Forelimb muscle (tissue), 1 donor: Measurements from ENCODE around the gene QRFP. TPM values are rescaled to one million over a fixed set of nuclear protein-coding genes. Genes with fewer than 3 reads are reported as not detected.
"Not testable (repeated sequence)": the region's sequence is repeated elsewhere in the genome, so short reads cannot be mapped to it uniquely, and the experiment has no call there.

Experiments
- DNase-seq: peaks from one replicate; pipeline ENCODE4 v3.0.0-alpha.2; 2013; ENCODE audit warnings: low read depth
- polyA plus RNA-seq: library from polyadenylated mRNA; unstranded; fragments of 120-200 nt; gene quantifications from one replicate; pipeline ENCODE4 v1.2.1, GENCODE V29; 2013; ENCODE audit not compliant: insufficient read length

Gene QRFP
- polyA plus RNA-seq, 1 donor: 0.33 TPM

DNA sequence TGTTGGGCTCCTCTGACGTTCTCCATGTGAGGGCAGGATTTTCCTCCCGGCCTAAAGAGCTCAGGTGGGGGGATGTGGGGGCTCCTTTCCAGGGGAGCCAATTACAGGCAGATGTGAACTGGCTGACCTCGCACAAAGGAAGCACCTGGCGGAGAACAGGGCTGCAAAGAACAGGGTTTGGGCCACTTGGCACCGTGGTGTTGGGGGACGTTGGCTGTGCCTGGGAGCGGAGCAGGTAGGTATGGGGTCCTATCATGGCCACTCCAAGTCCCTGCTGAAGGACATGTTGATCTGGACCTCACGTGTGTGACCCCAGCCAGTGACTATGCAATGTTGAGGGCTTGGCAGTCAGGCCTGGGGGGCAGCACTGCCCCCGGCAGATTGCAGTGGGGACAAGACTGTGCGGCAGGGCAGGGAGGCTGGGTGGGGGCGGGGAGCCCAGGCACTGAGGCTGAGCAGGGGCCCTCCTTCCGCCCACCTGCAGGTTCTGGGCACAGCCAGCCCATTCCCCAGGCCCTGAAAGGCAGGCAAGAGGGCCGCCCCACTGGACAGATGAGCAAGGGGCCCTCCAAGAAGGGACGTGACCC lies 23.0 kb upstream of the QRFP start:
- no peak for DNase-seq

DNA sequence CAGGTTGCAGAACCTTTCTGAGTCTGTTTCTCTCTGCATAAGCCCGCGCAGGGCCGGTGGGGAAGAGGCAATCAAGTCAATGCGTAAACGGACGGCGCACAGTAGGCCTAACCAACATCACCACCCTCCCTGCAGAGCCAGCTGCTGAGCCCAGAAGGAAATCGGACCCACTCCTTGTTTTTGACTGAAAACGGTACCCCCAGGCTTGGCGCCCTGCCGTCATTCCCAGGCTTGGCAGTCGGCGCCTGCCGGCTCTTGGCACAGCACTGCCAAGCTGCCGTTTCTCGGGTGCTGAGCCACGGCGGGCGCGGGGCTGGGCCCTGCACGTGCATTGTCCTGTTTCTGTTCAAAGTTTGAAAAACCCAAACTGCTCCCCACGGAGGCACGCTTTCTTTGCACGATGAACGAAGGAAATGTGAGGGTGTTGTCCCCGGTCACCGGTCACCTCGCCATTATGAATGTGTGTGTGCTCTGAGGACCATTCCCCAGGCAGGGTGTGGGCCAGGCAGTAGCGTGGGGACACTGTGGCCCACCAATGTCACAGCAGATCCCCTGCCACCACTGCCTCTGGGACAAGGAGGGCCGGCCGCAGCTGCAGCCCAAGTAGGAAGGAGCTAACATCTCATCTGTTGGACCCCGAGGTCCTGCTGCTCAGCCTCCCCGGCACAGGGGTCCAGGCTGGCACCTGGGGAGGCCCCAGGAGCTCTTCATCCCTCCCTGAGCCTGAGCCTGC lies 22.4 kb upstream of the QRFP start:
- no peak for DNase-seq

DNA sequence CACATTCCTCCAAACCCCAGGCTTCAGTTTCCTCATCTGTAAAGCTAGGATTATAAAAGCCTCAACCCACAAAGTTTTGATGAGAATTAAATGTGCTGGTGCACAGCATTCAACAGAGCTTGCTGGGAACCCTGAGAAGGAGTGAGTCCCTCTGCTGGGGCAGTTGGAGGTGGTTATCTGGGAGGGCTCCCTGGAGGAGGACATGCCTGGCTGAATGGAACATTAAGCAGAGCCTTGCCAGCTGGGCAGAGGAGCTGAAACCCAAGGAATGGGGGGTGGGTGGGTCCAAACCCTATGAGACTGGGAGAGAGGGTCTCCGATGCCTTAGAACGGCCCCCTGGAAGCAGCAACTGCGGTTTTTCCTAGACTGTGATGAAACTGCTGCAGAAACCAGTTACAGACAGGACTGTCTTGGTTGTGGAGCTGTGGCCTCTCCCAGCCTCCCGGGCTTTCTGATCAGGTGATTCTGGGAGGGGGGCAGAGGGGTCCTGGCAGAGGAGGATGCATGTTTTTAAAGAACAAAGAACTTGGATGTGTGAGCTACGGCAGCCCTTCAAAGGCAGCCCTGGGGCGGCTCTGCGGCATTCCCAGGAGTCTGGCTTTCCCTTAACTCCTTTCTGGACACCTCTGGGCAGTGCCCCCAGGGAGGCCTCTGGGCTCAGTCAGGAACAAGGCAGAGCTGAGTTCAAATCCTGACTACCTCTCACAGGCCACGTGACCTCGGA lies 21.7 kb upstream of the QRFP start:
- DNase-seq: no peak

DNA sequence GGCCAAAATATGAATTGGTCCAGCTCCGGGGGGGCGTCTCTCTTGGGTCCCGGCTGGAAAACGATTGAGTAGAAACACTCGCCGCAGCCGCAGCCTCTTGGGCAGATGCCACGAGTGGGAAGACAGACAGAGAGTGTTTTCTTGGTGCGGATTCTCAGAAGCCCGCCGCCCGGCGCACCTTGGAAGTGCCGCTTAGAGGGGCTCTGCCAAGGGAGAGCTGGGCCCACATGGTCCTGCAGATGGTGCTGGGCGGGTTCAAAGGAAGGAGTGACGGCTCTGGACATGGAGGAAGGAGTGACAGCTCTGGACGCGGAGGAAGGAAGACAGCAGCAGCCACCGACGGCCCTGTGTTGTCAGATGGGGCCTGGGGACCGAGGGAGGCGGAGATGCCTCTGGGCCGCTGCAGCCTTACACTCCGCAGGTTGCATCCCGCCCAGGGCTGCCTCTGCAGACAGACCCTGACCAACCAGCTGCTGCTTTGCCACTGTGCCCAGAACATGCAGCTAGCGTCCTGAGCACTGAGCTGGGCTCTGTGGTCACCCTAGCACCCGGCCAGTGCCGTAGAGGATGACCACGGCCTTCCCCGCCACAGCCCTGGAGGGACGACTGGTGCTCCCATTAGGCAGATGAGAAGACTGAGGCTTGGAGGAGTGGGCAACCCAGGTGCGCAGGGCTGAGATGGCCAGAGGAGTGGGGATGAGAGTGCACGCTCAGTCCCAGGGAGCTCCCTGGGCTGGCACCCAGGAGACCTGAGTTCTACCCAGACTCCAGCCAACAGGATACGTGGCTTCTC lies 20.8 kb upstream of the QRFP start:
- no peak for DNase-seq

DNA sequence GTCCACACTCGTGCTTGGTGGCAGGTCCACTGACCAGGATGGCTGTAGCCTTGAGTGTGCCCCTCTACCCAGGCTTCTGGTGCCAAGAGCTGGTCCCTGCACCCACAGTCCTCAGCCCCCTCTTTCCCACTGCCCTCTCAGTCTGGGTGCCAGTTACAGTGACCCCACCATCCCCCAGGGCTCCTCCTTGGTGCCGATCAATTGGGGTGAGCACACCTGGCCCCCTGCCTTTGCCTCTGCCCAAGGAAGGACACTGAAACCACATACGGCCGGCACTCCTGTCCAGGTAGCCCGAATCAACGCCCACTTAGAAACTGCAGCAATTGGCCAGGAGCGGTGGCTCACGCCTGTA lies 18.5 kb upstream of the QRFP start:
- DNase-seq: no peak

DNA sequence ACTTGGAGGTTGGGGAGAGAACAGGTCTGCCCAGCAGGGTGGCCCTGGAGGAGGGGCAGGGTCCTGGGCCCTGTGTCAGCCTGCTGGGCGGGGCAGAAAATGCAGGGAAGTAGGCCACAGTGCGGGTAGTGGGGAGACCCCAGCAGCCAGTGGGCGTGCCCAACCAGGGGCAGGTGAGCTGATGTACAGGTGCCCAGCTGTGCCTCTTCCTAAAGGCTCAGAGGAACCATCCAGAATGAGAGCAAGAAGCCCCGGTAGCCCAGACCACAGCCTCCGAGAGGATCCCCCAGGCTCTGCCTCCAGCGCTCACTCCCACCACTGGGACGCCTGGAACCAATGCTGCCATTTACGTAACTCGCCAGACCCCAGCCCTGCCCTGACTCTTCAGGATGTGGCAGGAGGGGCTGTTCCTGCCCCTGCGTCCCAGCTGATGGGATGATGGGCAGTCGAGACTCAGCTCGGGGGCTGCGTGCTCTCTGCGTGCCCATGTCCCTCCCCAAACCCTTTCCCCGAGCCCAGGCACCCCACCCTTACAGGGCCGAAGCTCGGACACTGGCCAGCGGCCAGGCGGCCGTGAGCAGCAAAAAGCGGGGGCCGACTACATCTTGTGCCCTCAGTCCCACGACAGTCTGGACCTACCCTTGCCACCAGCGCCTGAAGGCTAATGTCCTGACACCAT lies 17.9 kb upstream of the QRFP start:
- no peak for DNase-seq

DNA sequence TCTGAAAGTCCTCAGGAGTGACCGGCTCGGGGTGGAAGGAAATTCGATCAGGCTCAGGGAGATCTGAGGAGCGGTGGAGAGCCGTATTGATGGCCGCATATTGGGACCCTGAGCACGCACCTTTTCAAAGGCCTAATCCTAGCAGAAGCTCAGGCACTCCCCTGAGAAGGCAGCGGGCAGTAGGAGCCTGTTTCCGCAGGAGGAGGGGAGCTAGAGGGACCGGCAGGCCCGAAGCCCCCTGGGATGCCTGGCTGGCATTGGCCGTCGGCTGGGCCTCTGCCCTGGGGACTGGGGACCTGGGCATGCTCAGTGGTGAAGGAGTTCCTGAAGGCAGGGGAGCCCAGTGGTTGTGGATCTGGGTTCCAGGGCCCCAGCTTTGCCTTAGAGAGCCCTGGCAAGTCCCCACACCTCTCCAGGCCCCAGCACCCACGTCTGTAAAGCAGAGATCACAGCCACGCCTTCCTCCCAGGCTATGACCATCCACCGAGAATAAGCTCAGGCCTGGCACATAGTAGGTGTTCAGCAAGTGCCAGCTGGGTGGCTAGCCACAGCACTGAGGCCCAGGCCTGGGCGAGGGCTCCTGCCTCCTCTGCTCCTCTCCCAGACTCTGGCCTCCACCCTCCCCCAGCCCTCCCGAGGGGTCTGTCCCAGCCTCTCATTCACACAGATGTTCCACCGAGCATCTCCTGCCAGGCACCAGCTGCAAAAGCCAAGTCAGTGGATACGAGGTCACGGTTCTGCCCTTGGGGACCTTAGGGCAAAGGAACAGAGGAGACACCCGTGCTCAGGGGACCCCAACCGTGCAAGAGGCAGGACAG lies 17.2 kb upstream of the QRFP start:
- DNase-seq: no peak

DNA sequence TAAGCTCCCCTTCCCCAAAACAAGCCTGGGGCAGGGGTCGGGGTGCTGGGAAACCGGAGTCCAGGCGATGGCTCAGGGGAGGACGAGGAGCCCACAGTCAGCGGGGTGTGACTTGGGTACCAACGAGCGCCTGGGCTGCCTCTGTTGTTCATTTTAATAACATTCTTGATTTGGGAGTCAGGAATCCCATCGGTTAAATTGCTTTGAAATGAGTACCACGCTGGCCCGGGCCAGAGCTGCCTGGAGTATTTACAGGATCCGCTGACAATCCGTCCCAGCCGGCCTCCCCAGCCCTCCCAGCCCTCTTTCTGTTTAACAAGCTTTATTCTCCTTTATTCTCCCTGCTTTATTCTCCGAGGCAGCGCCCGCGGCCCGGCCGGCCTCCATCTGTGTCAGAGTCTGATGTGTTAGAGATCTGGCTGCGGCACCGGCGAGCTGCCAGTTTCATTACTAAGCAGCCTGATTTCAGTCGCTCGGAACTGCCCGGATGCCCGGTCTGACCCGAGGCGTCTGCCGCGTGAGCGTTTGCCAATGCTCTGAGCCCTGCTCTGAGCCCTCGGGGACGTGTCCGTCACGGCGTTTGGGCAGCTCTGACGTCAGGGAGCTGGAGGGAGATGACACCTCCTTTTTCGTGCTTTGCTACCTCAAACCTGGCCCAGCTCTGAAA lies 16.5 kb upstream of the QRFP start:
- no peak for DNase-seq

DNA sequence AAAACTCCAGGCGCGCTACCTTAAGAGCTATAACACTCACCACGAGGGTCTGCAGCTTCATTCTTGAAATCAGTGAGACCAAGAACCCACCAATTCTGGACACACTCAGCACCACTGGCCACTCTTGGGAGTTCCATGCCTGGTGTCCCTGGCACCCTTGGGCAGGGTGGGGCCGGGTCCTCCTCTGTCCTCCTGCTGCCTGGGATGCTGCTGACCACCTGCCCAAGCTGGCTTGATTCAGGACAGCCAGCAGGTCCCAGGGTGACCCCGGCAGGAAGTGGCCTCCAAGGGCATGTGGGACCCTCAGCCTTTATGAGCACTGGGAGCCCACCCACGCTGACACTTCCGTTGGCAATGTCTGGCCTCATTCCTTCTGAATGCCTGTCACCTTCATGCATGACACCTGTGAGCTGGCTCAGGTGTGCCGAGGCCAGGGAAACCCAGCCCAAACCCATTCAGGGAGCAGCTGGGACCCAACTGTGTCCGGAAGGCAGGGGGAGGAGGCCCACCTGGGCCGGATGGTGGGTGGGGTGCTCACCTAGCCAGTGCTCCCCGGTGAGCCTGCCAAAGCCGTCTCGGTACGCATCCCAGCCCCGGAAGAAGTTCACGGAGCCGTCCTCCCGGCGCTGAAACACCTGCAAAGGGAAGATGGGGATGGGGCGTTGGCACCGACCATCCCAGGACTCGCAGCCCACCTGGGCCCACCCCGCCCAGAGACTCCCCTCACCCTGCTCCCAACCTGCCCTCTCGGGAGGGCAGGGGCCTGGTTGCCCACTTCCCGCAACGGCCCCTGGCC lies 14.8 kb upstream of the QRFP start:
- no peak for DNase-seq

DNA sequence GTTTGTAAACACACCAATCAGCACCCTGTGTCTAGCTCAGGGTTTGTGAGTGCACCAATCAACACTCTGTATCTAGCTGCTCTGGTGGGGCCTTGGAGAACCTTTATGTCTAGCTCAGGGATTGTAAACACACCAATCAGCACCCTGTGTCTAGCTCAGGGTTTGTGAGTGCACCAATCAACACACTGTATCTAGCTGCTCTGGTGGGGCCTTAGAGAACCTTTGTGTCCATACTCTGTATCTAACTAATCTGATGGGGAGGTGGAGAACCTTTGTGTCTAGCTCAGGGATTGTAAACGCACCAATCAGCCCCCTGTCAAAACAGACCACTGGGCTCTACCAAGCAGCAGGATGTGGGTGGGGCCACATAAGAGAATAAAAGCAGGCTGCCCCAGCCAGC lies 14.1 kb upstream of the QRFP start:
- DNase-seq: not testable (repeated sequence)

DNA sequence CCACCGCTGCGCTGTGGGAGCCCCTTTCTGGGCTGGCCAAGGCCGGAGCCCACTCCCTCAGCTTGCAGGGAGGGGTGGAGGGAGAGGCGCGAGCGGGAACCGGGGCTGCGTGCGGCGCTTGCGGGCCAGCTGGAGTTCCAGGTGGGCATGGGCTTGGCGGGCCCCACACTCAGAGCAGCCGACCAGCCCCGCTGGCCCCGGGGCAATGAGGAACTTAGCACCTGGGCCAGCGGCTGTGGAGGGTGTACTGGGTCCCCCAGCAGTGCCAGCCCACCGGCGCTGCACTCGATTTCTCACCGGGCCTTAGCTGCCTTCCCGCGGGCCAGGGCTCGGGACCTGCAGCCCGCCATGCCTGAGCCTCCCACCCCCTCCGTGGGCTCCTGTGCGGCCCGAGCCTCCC lies 13.4 kb upstream of the QRFP start:
- not testable (repeated sequence) for DNase-seq

DNA sequence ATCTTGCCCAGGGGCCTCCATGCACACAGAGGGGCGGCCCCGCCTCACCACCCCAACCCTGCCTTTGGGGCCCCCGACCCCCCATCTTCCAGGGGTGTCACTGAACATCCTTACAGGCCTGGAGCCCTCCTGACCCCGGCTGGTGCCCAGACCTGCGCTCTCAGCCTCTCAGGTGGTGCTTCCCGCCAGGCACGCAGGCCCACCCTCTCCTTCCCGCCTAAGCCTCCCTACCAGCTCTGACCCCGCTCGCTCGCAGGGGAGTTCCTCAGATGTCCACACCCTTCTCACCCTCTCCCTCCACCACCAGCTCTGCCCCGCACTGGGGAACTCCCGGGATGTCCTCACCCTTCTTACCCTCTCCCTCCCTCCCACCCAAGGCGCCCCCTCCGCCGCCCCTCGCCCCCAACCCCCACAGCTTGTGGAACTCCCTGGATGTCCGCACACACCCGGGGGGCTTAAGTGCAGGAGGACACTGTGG lies 12.3 kb upstream of the QRFP start:
- DNase-seq: no peak

DNA sequence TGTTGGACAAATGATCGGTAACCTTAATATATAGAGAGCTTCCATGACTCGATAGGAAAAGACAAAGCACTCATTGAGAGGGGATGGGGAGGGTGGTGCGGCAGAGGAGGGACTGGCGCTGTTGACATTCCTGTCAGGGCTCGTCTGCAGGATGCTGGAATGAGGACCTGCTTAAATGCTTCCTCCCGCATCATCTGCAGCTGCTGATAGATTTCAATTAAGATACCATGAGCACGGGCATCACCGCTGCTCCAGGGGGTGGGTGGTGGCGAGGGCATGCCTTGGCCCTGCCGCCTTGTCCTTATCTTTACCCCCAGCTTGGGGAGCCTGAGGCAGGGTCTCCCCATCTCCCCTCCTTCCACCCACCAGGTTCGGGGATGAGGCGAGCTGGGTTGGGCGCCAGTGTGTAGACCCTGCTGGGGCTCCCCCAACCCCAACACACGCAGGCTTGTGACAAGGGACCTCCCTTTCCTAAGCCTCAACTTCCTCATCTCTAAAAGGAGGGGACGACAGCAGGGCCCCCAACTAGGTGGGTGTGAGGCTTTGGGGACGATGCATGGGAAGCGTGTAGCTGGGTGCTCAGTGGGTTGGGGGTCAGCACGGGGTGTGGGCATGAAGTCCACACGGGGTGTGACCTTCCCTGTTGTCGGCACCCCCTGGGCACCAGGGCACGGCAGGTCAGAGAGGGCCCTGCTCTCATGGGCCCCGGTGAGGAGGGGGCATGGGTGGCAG lies 11.7 kb upstream of the QRFP start:
- no peak for DNase-seq

DNA sequence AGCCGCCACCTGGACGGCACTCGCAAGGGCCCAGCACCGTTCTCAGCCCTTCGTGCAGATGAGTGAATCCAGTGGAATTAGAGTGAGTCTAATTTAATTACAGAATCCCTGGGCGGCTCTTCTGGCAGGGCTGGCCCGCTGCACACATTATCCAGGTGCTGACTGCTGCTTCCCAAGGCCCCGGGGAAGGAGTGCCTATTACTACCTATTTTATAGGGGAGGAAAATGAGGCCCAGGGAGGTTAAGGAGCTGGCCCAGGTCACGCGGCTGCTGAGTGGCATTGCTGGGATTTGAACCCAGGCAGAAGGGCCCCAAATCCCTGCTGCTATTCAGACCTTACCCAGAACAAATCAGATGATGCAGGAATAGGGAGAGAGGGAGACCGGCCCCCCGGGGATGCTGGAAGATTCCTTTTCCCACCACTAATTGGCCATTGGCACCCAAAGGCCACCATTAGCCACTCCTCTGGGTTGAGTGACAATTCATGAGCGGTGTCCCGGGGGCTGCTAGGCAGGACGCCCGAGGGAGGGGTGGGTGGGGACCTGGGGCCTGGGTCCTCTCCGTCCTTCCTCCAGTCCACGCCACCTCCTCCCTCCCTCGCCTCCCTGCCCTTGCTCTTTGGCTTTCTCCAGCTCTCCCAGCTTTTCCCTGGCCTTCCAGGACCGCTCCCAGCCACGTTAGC lies 10.3 kb upstream of the QRFP start:
- no peak for DNase-seq

DNA sequence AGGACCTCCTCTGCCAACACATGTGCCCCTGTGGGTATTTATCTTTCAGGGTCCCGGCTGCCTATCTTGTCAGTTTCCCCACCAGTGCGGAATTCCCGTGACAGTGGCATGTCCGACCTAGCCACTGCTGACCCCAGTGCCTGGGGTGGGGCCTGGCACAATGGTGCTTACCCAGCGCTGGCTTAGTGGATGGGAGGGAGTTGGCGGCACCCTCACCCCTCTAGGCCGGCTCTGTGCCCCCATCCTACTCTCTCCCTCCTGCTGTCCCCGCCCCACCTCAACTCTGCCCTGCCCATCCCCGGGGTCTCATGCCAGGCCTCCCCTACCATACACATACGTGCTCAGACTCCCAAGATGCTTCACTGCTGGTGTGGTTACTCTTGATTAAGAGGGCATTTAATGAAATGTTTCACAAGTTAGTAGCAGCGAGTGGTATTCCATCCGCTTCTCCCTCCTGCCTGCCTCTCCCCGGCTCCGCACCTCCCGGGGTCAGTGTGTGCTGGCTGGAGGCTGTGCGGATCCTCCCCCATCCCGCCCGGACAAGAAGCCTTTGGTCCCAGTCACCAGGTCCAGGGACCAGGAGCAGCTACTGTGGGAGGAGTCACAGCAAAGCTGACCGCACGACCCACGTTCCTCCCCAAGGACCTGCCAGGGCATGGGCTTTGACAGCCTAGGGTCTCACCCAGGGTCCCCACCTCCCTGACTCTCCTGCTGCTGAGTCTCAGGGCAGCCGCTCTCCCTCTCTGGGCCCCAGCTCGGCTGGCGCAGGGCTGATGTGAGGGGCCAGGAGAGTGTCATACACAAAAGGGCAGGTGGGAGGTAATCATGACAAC lies 9.5 kb upstream of the QRFP start:
- no peak for DNase-seq

DNA sequence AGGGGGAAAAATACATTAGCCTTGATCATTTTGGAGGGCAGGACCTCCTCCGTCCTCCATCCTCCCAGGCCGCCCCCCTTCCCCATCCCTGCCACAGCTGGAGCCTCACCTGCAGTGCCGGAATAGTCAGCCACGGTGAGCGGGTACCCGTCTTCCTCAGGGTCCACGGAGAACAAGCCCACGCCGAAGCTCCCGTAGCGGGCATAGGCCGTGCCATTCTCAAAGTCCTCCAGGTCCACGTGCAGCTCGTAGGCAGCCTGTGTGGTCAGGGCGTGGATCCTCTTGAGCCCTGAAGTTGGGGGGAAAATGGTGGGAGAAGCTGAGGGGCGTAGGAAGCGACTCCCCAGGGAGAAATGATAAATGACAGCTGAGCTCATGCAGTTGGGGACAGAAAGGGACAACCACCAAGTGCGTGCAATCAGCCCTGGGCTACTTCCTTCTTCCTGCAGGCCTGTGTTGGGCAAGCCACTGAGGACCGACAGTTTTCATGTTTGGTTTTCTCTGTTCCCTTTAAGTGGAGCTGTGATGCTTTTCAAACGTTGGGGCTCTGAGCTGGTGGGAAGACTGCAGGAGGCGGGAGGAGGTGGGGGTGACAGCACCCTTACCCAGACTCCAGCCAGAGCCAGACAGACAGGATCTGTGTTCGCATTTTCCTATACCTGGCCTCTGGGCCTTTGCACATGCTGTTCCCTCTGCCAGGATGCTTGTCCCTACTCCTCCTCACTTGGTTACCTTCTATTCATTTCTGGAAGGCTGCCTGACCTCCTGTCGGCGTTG lies 8.7 kb upstream of the QRFP start:
- DNase-seq: no peak
